ENCODE measurements around the gene CTF1. TPM values are rescaled to one million over a fixed set of nuclear protein-coding genes. Genes with fewer than 3 reads are reported as not detected.

CTF1 gene, protein sequence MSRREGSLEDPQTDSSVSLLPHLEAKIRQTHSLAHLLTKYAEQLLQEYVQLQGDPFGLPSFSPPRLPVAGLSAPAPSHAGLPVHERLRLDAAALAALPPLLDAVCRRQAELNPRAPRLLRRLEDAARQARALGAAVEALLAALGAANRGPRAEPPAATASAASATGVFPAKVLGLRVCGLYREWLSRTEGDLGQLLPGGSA
- total RNA-seq = 1 to 10 TPM in 2 of 4 donors, under 1 TPM in 1, not detected in 1; 0.85 to 2.9 (median 2.8) TPM

DNA sequence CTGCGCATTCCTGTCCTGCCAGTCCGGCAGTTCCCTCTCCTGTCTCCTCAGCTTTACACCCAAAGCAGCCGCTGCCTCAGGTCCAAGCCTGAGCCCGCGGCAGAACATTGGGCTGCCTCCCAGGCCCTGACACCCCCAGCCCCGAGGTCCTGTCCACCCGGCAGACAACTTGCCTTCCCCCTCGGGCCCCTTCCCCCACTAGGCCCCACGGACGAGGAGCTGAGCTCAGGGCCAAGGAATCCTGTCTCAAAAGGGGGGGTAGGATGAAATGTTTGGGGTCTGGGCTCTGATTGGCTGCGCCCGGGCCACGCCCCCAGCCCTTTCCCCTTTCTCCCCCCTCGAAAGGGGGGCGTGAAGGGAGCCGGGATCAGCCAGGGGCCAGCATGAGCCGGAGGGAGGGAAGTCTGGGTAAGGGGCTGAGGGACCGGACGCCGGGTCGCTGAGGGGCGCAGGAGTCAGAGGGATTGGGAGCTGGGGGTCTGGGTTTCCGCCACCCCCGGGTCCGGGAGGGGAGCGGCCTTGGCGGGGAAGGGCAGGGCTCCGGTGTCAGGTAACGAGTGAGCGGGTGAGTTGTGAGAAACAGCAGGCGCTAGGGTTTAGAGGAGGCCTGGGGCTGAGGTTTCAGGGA, at the start of gene CTF1:
Gene CTF1, plus strand, starts transcription at position 354 of the 628 bp plus-strand sequence. Its CDS starts 30 bp downstream, at position 384.
- TF ChIP-seq, protein P1, sequence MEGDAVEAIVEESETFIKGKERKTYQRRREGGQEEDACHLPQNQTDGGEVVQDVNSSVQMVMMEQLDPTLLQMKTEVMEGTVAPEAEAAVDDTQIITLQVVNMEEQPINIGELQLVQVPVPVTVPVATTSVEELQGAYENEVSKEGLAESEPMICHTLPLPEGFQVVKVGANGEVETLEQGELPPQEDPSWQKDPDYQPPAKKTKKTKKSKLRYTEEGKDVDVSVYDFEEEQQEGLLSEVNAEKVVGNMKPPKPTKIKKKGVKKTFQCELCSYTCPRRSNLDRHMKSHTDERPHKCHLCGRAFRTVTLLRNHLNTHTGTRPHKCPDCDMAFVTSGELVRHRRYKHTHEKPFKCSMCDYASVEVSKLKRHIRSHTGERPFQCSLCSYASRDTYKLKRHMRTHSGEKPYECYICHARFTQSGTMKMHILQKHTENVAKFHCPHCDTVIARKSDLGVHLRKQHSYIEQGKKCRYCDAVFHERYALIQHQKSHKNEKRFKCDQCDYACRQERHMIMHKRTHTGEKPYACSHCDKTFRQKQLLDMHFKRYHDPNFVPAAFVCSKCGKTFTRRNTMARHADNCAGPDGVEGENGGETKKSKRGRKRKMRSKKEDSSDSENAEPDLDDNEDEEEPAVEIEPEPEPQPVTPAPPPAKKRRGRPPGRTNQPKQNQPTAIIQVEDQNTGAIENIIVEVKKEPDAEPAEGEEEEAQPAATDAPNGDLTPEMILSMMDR (IDR thresholded peaks at IDR 0.05; ENCODE audit: low read depth) = no peak

- TF ChIP-seq, protein P1 (IDR thresholded peaks at IDR 0.05; ENCODE audit: low read depth) = no peak
Measured at GRCh38 chr16:30846649-30847402, 49.6 kb upstream of the CTF1 start.

DNA sequence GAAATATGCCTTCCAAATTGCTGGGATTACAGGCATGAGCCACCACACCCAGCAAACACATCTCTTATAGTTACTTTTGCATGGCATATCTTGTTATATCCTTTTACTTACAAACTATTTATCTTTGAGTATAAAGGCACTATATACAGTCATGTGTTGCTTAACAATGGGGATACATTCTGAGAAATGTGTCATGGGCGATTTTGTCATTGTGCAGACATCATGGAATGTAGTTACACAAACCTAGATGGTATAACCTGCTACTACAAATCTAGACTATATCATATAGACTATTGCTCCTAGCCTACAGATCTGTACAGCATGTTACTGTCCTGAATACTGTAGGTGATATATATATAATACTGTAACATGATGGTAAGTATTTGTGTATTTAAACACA, 46.2 kb upstream of the CTF1 start:
- TF ChIP-seq, protein P1 (IDR thresholded peaks at IDR 0.05; ENCODE audit: low read depth) = no peak

DNA sequence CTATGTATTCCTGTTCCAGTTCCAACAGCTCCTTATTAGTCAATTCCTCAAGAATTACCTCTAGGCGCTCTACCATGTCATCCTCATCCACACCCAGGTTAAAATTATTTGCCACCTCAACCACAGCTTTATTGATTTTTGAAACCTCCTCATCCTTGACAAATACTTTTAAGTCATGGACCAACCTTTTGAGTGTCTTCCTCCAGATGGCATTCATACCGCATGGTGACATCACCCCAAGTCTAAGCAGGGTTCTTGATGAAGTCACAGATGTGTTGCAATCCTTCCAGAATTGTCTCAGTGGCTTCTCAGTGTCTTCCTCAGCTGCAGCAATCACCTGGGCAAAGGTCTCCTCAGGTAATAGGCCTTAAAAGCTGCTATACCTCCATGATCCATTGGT, 42.7 kb upstream of the CTF1 start:
- TF ChIP-seq, protein P1 (IDR thresholded peaks at IDR 0.05; ENCODE audit: low read depth) = no peak

GRCh38 chr16:30858111-30858495, 38.3 kb upstream of the CTF1 start:
- TF ChIP-seq, protein P1 (IDR thresholded peaks at IDR 0.05; ENCODE audit: low read depth) = no peak

DNA sequence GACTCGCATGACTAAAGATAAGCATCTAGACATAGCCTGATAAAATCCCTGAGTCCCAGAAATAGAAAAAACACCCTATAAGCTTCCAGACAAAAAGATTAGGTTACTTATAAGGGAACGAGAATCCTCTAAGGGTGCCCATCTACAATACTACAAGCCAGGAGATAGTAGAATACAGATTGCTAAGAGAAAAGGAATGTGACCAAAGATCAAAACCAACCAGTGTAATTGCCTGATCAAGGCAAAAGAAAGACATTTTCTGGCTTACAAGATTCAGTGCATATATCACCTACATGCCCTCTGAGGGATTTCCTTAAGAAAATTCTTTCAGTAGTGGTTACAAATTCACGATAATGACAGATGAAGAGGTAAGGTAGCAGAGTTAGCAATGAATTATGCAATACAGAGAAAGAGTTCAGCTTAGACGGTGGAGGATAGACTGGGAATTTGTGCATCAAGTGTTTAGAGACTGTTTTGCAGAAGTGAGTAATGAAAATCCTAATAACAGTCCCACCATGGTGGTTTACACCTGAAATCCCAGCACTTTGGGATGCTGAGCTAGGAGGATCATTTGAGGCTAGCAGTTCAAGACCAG, 37.5 kb upstream of the CTF1 start:
- TF ChIP-seq, protein P1 (IDR thresholded peaks at IDR 0.05; ENCODE audit: low read depth) = no peak

DNA sequence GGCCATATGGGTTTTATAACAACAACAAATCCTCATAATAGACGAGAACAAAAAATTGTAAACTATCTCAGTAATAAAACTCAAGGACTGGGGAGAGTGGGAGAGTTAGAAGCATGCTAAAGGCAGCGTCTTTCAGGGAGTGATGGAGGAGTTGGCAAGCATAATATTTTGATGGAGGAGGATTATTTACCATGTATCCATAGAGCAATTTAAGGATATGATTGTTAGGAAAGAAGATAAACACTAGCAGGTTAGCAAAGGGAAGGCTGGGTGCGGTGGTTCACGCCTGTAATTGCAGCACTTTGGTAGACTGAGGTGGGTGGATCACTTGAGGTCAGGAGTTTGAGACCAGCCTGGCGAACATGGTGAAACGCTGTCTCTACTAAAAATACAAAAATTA, 30.4 kb upstream of the CTF1 start:
- TF ChIP-seq, protein P1 (IDR thresholded peaks at IDR 0.05; ENCODE audit: low read depth) = no peak

Measured in subcutaneous adipose tissue (tissue), 4 donors.